ENCODE data around the gene TAF13. TPM values are rescaled to one million over a fixed set of nuclear protein-coding genes. Genes with fewer than 3 reads are reported as not detected.

The TAF13 gene
- total RNA-seq, 2 donors from 2014 or later = 39.2 to 48.6 TPM

DNA sequence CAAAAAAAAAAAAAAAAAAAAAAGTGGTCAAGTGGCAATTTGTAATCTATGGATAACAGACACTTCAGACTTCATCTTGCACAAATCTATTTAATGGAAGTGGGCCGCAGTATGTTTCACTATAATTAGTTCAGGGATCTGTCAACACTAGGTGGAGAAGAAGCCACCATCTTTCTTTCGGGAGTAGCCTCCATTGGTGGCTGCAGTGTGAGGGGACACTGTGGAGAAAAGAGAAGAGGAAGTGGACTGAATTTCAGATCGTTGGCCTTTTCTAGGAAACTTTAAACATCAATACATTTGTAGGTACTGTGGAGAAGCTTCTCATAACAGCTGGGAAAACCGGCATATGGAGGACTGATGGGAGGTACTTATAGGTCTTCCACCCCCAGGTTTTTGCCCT lies 30.1 kb upstream of the TAF13 start:
- 85 to 100% methylated on average over 2 to 4 of the region's 4 CpGs for WGBS, 2 experiments (ENCODE audit: insufficient coverage in 1 of 2, insufficient read length in 1 of 2)
- Histone ChIP-seq H3K27me3 (ENCODE audit: control insufficient read depth, insufficient read depth, low read length, poor library complexity, severe bottlenecking) (peaks cover 35% of the 10 kb centered on the region), H3K4me3 (ENCODE audit: low read length) (no peak overlapping the region), H3K4me1 (ENCODE audit: control insufficient read depth, insufficient read depth, low read length) (no peaks in the 10 kb centered on the region), H3K9me3 (ENCODE audit: control insufficient read depth, low read length) (no peaks in the 10 kb centered on the region), H3K27ac (ENCODE audit: low read depth, low read length) (no peak overlapping the region), H3K9ac (ENCODE audit: extremely low read depth, low read length, poor library complexity, severe bottlenecking) (no peak overlapping the region), H3K36me3 (ENCODE audit: control insufficient read depth, insufficient read depth, low read length) (peaks cover 5% of the 10 kb centered on the region)
- H3K9me3 Mint-ChIP-seq = no peaks in the 10 kb centered on the region
- H3K4me1 Mint-ChIP-seq = peaks cover 5% of the 10 kb centered on the region
- H3K4me3 Mint-ChIP-seq = no peak overlapping the region
- peaks cover 48% of the 10 kb centered on the region for H3K27me3 Mint-ChIP-seq (ENCODE audit: insufficient read depth)
- H3K27ac Mint-ChIP-seq = no peak overlapping the region
- H3K36me3 Mint-ChIP-seq (ENCODE audit: low read depth) = peaks cover 11% of the 10 kb centered on the region
- TF ChIP-seq, protein P1, sequence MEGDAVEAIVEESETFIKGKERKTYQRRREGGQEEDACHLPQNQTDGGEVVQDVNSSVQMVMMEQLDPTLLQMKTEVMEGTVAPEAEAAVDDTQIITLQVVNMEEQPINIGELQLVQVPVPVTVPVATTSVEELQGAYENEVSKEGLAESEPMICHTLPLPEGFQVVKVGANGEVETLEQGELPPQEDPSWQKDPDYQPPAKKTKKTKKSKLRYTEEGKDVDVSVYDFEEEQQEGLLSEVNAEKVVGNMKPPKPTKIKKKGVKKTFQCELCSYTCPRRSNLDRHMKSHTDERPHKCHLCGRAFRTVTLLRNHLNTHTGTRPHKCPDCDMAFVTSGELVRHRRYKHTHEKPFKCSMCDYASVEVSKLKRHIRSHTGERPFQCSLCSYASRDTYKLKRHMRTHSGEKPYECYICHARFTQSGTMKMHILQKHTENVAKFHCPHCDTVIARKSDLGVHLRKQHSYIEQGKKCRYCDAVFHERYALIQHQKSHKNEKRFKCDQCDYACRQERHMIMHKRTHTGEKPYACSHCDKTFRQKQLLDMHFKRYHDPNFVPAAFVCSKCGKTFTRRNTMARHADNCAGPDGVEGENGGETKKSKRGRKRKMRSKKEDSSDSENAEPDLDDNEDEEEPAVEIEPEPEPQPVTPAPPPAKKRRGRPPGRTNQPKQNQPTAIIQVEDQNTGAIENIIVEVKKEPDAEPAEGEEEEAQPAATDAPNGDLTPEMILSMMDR (conservative IDR thresholded peaks at IDR 0.05) = no peak
- no peak for DNase-seq

DNA sequence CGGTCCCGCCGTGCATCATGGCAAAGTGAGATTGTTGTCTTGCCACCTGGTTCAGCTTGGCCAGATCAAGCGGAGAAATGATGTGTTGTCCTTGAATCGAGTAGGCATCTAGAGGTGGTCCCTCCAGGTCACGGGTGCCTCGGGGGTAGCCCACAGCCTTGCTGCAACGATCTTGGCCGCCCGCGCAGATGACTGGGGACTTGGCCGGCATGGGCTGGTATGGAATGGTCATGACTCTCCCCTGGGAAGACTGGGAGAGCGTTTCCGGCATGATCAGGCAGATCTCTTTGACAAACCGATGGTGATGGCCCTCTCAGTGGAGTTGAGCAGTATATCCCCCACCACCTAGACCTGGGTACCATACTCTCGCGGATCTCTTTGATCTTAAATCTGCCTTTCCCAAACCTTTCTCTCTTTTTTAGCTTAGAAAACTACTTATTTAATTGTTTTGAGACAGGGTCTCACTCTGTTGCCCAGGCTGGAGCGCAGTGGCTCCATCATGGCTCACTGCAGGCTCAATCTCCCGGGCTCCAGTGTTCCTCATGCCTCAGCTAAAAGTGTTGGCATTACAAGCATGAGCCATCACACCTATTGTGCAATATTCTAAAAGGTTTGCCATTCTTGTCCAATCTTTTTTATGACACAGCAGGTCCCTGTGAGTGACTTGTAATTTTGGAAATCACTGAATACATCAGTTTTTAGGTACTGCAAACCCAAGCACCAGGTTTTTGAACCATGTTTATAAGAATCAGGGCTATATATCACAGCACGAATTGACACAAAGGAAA lies 28.8 kb upstream of the TAF13 start:
- H3K27me3 ChIP-seq (ENCODE audit: control insufficient read depth, insufficient read depth, low read length, poor library complexity, severe bottlenecking) = peaks cover 22% of the 10 kb centered on the region
- H3K27ac Mint-ChIP-seq = no peak overlapping the region
- no peak overlapping the region for H3K4me3 Mint-ChIP-seq
- H3K9ac ChIP-seq (ENCODE audit: extremely low read depth, low read length, poor library complexity, severe bottlenecking) = no peak overlapping the region
- no peaks in the 10 kb centered on the region for H3K9me3 Mint-ChIP-seq
- H3K36me3 Mint-ChIP-seq (ENCODE audit: low read depth) = peaks cover 11% of the 10 kb centered on the region
- H3K4me1 Mint-ChIP-seq = peaks cover 5% of the 10 kb centered on the region
- no peaks in the 10 kb centered on the region for H3K4me1 ChIP-seq (ENCODE audit: control insufficient read depth, insufficient read depth, low read length)
- no peak overlapping the region for H3K4me3 ChIP-seq (ENCODE audit: low read length)
- H3K36me3 ChIP-seq (ENCODE audit: control insufficient read depth, insufficient read depth, low read length) = peaks cover 5% of the 10 kb centered on the region
- no peaks in the 10 kb centered on the region for H3K9me3 ChIP-seq (ENCODE audit: control insufficient read depth, low read length)
- H3K27ac ChIP-seq (ENCODE audit: low read depth, low read length) = no peak overlapping the region
- 93% methylated on average over 20 of the region's 20 CpGs for WGBS, 2 experiments (ENCODE audit: insufficient coverage in 1 of 2, insufficient read length in 1 of 2)
- TF ChIP-seq, protein P1 (conservative IDR thresholded peaks at IDR 0.05) = no peak
- H3K27me3 Mint-ChIP-seq (ENCODE audit: insufficient read depth) = peaks cover 35% of the 10 kb centered on the region
- DNase-seq = no peak

DNA sequence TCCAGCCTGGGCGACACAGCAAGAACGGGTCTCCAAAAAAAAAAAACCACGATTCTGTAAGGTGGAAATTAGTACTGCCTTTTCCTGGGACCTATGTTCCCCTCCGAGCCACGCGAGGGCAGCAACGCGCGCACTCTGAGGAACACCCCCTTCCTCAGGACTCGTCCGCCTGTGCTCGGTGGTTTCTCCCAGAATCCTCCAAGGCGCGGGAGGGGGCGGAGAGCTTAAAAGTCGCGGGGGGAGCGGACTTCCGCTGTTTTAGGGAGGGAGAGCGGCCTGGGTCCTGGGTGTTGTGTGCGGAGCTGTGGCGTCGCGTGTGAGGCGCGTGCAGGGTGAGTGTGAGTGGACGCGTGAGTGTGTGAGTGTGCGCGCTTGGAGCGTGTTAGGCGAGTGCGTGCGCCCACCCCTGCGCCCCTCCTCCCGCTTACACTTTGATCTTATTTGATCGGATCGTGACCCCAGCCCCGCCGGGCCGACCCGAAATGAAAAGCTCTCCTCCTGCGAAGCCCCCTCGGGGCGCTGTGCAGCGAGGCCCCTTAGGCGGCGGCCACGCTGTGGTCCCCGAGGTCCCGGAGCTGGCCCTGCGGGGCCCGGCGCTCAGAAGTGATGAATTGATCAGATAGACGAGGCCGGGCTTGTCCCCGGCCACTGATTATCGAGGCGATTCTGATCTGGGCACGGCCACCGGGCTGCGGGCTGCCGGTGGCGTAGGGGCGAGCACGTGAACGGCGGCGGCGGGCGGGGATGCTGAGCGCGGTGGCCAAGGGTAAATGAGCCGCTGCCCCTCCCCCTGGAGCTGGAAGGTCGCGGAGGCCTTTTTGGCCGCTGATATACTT lies 24.4 kb upstream of the TAF13 start:
- peak overlapping the region; percentile 95 for H3K4me3 ChIP-seq (ENCODE audit: low read length)
- peak overlapping the region; percentile 87 for H3K27ac ChIP-seq (ENCODE audit: low read depth, low read length)
- H3K27me3 ChIP-seq (ENCODE audit: control insufficient read depth, insufficient read depth, low read length, poor library complexity, severe bottlenecking) = no peaks in the 10 kb centered on the region
- H3K4me1 ChIP-seq (ENCODE audit: control insufficient read depth, insufficient read depth, low read length) = no peaks in the 10 kb centered on the region
- Mint-ChIP-seq H3K27ac (peak overlapping the region; percentile 97), H3K27me3 (ENCODE audit: insufficient read depth) (no peaks in the 10 kb centered on the region), H3K4me1 (peaks cover 4% of the 10 kb centered on the region), H3K36me3 (ENCODE audit: low read depth) (peaks cover 12% of the 10 kb centered on the region), H3K9me3 (no peaks in the 10 kb centered on the region), H3K4me3 (peak overlapping the region; percentile 98)
- H3K9ac ChIP-seq (ENCODE audit: extremely low read depth, low read length, poor library complexity, severe bottlenecking) = peak overlapping the region; percentile 85
- TF ChIP-seq, protein P1 (conservative IDR thresholded peaks at IDR 0.05) = peak; percentile 89
- DNase-seq = peak; percentile 99
- 0 to 4% methylated on average over 9 to 77 of the region's 77 CpGs for WGBS, 2 experiments (ENCODE audit: insufficient coverage in 1 of 2, insufficient read length in 1 of 2)
- H3K9me3 ChIP-seq (ENCODE audit: control insufficient read depth, low read length) = no peaks in the 10 kb centered on the region
- peaks cover 19% of the 10 kb centered on the region for H3K36me3 ChIP-seq (ENCODE audit: control insufficient read depth, insufficient read depth, low read length)

All from endodermal cell (in vitro differentiated cells).